CD4-positive, alpha-beta T cell treated with Interleukin-17A for 4 hours (primary cell): Measurements from ENCODE around the gene FOXS1.
"Not testable (repeated sequence)": the region's sequence is repeated elsewhere in the genome, so short reads cannot be mapped to it uniquely, and the experiment has no call there.

ENCODE experiments used
- DNase-seq: peaks from one replicate; pipeline ENCODE4 v3.0.0-alpha.2; 2020; ENCODE audit warnings: mixed read lengths

Gene FOXS1

DNA sequence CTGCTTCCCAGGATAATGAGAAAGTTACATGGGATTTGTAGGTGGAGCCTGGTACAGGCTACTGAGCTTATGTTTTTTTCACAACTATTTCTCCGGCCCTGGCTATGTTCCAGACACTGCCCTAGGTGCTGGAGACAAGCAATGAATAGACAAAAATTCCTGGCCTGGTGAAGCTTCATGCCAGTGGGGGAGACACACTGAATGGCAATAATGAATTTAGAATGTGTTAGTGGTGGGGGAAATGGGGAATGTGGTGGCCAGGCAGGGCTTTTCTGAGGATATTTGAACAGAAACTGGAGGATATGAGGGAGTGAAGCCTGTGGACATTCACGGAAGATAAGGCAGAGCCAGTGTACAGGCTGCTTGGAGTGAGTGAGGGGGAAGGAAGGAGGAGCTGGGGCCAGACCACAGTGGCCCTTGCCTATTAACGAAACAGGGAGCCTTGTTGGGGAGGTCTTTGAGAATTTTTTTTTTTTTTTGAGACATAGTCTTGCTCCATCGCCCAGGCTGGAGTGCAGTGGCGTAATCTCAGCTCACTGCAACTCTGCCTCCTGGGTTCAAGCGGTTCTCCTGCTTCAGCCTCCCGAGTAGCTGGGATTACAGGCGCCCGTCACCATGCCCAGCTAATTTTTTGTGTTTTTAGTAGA lies 6.6 kb downstream of the FOXS1 start:
- no peak for DNase-seq

DNA sequence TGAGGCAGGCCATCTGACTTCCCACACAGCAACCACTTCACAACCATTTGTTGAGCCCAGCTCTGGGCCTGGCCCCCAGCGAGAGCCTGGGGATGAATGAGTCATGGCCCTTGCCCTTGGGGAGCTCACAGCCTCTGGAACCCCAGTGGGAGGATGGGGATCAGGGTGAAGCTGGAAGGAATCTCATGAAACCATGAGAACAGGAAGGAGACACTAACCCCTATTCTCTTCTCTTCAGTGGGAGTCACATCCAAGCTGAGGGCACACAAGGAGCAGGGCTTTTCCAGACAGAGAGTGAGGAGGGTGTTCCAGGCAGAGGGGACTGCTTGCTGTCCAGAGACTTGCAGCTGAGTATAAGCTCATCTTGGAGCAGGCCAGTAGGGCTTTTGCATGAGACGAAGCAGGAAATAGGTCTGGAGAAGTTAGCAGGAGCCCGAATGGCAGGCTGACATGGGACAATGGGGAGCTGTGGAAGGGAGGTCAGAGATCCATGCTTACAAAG lies 7.5 kb downstream of the FOXS1 start:
- DNase-seq = no peak

DNA sequence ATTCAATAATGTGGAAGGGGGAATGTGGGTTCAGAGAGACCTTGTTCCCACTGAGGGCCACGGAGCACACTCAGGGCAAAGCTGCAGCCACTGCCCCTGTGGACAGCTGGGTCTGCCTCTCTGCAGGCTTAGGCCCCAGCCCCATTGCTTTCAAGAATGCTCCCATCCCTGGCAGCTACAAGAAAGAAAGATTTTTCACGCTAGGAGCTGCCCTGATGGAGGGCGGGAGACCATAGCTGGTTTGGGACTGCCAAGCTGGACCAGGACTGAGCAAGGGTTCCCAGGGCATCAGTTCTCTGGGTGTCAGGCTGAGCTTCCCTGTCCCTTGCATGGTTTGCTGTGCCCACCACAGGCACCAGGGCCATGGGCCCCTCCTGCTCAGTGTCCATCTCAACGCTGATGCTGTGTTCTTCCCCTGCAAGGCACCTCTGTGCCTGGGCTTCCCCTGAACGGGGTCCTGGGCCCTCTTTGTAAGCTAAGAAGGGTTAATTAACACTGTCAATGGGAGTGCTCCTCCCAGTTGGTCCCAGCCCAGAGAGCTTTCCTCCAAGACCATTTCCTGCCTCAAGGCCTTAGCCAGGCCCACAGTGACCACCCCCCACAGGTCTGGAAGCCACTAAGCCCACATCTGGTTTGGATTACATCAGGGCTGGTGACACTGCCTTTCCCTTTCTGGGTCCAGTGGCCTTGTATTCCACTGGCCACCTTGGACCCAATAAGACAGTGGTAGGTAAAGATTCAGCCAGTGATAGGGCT lies 8.4 kb downstream of the FOXS1 start:
- no peak for DNase-seq

DNA sequence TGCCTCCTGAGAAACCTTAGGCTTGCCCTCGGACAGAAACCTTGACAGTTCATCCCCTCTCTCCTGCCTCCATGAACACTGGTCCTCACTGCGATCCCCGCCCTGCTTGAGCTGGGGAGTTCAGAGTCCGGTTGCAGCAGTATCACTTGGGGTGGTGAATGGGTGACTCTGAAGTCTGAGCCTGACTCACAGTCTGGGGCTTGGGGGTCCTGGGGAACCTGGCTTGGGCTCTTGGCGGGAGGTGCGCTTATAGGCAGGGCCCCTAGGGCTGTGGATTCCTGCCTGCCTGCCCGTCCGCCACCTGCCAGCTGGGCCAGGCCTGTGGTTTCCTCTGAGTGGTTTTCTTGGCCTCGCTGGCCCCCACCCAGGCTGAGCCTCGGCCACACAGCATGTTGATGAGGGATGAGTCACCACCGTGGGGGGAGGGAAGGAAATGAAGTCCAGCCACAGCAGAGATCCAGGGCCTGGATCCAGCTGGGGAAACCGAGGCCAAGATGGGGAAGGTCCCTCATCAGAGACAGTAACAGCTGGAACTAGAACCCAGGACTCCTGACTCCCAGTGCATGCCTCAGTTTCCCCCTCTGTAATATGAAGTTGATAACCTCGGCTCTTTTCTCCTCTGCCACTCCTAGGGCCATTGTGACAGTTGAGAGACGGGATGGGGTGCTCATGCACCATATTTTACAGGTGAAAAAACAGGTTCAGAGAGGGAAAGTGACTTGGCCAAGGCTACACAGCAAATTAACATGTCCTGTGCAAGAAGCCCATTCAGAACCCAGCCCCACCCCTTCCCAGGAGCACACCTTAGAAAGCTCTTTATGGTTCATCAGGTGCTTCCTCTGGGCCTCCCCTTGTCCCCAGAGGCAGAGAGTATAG lies 9.2 kb downstream of the FOXS1 start:
- peak; percentile 23 for DNase-seq

DNA sequence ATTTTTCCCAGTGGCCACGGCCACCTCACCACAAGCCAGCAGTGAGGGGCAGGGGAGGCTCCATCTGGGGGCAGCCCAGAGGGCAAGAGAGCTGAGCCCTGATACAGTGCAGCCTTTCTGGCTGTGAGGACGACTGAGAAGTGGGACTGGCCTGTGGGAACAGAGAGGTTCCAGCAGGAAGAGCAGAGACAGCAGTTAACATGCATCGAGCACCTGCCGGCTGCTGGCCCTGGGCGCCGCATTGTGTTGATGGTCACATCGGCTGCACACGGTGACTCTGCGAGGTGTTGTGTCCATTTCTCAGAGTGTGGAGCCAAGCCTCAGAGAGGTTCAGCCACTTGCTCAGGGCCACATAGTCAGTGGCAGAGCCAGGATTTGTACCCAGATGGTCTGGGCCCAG lies 9.8 kb downstream of the FOXS1 start:
- no peak for DNase-seq

DNA sequence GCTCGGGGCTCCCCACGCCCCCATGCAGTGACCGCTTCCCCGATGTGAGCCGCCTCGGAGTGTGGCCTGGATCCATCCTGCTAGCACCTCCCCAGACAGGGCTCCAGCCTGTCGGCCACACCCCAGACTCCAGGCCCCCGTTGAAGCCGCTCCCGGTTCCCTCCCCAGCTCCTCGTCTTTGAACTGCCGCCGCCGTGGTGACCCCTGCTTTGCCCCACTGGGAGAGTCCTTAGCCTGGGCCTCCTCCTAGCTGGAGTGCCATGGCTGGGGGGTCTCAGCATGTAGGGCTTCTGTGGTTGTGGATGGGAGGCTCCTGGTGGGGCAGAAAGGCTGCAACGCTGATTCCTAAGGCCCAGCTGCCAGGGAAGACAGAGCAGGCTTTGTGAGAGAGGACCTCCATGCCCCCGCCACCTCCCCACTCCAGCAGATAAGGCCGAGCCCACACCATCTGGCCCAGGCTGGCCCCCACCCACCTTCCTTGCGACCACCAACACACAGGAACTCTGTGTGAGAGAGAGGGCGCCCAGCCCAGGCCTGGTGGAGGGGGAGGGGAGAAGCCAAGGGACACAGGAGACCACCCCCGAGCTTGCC lies 11.4 kb downstream of the FOXS1 start:
- no peak for DNase-seq

DNA sequence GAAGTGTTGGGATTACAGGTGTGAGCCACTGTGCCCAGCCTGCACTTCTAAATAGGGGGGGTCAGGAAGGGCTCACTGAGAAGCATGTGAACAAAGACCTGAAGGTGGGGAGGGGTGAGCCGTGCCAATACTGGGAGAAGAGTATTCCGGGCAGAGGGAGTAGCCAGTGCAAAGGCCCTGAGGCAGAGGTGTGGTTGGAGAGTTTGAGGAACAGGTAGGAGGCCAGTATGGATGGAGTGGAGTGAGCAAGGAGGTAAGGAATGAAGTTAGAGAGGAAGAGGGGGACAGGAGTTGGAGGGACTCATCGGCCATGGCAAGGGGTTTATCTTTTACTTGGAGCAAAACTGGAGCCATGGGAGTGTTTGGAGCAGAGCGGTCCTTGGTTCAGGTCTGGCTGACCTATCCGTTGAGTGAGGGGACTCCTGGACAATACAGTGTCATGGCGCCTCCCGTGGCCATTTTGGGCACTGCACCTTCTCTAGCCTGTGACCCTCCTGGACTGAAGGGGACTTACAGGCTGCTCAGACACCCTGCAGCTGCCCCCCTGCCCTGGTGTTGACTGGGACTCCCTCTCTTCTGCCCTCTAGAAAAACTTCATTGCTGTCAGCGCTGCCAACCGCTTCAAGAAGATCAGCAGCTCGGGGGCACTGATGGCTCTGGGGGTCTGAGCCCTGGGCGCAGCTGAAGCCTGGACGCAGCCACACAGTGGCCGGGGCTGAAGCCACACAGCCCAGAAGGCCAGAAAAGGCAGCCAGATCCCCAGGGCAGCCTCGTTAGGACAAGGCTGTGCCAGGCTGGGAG lies 12.1 kb downstream of the FOXS1 start:
- peak; percentile 65 for DNase-seq

DNA sequence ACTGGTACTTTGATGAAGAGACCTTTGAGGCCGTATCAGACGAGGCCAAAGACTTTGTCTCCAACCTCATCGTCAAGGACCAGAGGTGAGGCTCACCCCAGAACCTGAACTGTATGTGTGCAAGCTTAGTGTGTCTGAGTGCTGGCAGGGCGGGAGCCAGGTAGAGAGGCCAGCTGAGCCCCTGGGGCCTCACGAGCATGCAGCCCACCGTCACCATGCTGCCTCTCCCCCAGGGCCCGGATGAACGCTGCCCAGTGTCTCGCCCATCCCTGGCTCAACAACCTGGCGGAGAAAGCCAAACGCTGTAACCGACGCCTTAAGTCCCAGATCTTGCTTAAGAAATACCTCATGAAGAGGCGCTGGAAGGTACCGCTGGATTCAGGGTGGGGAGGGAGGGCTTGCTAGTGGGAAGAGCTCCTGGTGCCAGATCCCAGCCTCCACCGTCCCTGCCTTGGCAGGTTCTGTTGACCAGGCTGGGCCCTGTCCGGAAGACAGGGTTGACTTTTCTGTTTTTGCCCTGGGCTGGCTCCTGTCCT lies 13.6 kb downstream of the FOXS1 start:
- no peak for DNase-seq

DNA sequence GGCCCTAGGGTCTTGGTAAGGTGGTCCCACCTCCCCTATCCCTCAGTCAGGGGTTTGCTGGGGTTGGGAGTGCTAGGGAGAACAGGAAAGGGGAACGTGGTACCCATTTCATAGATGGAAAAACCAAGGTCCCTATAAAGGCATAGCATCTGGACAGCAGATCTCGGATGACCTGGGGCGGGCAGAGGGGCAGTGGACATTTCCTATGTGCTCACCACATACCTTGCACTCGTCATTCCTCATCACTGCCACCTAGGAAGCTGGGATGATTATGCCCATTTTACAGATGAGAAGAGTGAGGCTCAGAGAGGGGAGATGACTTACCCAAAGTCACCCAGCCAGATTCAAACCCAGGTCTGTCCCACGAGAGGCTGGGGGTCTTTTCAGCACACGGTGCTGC lies 14.2 kb downstream of the FOXS1 start:
- DNase-seq = no peak

DNA sequence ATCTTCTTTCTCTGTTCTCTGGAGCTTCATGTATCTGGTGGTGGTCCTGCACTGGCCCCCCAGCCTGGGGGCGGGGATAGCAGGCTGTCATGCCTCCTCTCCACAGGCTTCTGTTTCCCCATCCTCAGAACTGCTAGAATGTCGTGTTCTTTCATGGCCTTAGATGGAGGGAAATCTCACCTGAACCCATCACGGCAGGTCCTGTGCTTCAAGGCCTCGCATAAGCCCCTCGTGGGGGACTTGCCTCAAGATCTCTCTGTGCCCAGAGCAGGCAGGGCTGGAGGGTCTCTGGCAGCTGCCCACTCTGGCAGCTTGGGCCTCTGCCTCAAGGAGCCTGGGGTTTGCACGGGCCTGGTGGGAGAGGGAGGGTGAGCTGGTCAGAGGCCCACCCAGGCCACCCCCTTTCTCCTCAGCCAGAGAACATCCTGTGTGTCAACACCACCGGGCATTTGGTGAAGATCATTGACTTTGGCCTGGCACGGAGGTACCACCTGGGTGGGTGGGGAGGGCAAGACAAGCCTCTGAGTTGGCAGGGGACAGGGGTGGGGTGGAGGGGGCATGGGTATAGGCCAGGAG lies 14.9 kb downstream of the FOXS1 start:
- no peak for DNase-seq

DNA sequence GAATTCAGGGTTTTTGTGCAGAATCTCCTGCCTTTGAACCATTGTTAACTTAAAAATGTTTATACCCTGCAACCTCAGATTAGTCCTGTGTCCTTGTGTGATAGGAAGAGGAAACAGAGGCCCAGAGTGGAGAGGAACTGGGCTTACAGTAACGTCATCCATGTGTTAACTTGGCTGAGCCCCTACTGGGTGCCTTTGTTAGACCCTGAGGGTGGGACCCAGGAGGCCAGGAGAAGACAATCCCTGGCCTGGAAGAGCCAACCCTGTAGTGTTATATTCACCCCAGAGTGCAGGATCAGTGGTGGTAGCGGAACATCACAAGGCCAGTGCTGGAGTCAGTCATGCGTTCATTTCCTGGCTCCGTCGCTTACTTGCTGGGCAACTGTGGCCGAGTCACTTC lies 15.7 kb downstream of the FOXS1 start:
- no peak for DNase-seq

DNA sequence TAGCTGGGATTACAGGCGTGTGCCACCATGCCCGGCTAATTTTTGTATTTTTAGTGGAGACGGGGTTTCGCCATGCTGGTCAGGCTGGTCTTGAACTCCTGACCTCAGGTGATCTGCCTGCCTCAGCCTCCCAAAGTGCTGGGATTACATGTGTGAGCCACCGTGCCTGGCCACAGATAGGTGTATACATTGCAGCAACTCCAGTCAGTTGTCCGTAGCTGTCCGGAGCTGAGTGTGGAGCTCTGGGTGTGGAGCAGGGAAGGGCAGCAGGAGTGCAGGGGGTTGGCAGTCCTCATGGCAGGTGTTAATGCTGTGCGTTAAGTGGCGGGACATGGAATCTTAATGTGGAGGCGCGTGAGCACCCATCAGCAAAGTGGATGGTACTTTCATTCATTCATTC lies 17.4 kb downstream of the FOXS1 start:
- not testable (repeated sequence) for DNase-seq

DNA sequence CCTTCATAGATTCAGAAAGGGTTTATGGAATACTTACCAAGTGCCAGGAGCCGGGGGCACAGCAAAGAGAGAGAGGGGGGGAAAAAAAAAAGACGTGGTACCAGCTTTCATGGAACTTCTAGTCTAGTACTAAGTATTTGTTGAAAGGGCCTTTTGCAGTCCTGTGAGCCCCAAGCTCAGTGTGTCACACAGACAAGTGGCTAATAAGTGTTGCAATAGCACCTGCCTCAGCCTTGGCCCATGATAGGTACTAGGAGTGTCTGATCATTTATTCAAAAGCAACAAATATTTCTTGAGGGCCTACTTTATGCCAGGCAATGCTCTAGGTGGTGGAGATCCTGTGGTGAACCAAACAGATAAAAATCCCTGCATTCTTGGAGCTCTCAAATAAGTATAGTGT lies 18.3 kb downstream of the FOXS1 start:
- DNase-seq = no peak

DNA sequence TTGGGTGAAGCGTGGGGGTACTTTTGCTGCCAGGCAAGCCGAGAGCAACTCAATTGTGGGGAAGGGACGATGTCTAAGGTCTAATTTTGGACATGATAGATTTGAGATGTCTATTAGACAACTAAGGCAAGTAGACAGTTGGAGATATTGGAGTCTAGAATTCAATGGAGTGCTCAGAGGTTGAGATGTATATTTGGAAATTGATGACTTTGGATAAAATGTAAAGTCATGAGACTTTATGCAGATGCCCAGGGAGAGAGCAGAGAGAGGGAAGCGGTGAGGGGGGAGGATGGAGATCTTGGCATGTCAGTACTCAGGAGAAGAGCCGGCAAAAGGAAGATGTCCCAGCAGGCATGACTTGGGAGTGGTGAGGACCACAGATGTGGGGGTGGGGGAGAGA lies 19.3 kb downstream of the FOXS1 start:
- DNase-seq = no peak

DNA sequence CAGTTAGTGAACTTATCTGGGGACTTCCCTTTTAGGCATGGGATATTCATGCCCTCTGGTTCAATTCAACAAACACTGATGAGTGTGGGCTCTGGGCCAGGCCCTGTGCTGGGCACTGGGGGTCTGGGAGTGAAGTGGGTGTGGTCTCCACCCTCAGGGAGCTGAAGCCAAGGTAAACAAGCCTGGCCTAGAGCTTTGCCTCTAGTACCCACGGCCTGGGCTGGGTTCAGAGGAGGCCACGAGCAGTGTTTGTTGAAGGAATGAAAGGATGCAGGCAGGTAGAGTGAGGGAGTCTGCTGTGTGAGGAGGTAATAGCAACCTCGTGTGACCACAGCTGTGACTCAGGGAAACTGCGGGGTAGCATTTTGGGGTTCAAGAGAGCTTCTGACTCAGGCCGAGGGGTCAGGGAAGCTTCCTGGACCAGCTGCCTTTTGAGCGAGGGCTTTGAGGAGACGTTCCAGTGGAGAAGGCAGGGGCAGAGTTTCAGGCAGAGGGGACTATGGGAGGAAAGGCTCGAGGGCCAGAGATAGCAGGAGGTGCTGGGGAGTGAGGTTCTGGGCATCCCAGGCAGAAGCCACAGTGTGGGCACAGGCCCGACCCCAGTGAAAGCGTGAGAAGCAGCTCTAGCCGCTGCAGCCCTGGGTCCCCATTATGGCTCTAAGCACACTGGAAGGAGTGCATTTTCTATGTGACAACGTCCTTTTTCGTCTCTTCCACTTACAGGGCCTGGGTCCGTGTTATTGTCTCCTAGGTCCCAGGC lies 20.7 kb downstream of the FOXS1 start:
- DNase-seq = no peak

DNA sequence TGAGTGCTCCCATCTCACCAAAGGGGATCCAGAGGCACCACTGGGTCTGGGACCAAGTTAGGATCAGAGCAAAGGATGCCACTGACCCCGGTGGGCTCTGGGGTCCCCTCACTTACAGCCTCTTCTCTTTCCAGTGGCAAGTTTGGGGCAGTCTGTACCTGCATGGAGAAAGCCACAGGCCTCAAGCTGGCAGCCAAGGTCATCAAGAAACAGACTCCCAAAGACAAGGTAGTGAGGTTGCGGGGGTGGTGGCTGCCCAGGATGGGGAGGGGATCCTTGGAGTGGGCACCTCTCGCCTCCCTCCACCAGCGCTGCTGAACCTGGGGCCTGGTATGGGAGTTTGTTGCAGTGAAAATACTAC lies 21.3 kb downstream of the FOXS1 start:
- no peak for DNase-seq

DNA sequence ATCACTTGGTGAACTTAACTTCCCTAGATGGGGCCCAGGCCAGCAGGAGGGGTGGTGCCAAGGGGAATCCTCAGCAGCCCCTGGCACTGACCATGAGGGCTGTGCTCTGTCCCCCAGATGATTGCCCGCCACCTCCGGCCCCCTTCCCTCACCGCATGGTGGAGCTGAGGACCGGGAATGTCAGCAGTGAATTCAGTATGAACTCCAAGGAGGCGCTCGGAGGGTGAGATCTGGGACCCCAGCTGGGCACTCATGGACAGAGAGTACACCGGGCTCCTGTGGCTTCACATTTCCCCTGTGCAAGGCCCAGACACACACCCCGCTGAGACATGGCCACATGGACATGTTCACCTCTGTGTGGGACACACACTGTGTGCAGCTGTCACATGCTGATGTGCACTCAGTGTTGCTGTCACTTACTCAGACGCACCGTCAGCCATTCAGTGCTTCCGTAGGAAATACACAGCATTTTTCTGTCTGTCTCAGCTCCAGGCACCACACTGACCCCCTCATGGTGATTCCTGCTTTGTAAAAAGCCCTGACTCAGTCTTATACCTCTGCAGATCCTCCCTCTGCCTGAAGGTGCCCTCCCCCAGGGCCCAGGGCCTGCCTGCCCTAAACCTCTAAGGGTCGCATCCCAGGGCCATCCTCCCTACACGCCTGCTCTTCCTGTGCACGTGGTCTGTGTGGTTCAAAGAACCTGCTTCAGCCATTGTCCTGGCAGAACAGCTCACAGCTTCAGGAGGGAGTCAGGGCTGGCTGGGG lies 21.9 kb downstream of the FOXS1 start:
- DNase-seq = no peak

DNA sequence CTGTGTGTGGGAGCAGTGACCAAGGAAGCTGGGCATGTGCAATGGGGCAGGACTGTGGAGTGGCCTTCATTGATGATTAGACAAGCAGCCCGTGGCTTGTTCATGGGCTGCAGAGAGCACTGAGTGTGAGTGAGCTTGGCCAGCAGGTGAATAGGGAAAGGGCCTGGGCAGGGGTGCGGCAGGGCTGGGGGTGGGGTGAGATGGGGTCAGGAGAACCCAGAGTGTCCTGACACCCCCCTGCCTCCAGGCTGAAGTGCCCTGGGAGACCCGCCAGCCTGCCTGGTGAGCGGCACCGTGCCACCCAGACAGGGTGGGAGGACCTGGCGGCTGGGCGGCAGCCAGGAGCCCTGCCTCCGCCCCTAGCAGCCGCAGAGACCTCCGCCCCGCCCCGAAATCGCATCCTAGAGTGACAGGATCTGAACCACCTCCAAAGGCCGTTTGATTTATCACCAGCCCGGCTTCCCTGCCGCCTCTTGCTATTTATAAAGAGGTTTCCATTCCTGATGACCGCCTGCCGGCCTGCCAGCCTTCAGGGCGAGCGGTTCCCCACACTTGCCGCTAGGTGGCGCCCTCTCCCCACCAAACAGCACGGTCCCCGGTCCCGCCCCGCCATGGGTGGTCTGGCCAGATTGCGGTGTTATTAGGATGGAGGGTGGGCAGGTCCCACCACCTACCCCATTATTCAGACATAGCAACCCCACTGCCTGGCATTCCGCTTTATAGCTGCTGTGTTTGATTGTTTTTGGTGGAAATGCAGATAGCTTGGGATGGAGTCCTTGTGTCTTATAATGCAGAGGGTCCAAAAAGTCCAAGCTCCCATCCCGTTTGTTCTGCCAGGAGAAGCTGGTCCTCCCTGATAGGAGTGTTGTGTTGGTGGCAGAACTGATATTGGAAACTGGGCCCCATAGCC lies 22.7 kb downstream of the FOXS1 start:
- DNase-seq = peak; percentile 86

DNA sequence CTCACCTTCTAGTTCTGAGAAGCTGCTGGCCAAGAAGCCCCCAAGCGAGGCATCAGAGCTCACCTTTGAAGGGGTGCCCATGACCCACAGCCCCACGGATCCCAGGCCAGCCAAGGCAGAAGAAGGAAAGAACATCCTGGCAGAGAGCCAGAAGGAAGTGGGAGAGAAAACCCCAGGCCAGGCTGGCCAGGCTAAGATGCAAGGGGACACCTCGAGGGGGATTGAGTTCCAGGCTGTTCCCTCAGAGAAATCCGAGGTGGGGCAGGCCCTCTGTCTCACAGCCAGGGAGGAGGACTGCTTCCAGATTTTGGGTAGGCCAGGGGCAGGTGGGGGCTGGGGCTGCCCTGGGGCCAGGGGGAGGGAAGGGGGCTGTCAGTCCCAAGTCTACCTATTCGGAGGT lies 24.0 kb downstream of the FOXS1 start:
- no peak for DNase-seq
